GM19438 (cell line): ENCODE measurements around the gene HES4.
"Not testable (repeated sequence)": the region's sequence is repeated elsewhere in the genome, so short reads cannot be mapped to it uniquely, and the experiment has no call there.

Experiments used
- ATAC-seq: cut with Tn5 transposase; IDR thresholded peaks from one replicate; pipeline ENCODE4 v1.9.1; 2021; ENCODE audit warnings: low read depth; ENCODE audit not compliant: unreplicated experiment

The HES4 gene

DNA sequence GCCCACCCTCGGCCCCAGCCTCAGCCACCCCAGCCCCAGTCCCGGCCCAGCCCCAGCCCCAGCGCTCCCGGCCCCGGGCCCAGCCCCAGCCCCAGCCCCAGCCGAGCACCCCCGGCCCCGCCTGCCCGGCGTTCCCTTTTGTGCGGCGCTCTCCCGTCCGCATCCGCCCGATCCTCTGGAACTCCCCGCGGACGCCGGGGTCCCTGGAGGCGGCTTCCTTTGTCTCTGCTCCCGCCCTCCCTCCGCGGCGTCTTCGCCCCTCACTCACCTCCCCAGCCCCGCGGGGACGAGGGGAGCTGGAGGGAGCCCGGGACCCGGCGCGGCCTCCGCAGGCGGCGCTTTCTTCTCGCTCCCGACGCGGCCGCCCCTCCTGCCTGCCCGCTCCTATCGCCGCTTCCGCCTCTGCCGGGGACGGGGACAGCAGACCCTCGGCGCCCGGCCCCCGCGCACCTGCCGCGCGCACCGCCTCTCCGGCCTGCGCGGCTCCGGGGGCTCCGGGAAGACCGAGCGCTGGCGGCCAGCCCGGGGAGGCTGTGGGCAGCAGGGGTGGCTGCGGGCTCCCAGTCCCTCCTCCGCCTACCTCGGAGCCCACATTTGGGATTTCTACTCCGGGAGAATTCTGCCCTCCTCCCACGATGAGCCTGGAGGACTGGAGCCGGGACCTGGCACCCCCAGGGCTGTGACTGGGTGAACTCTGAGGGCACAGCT is 34.0 kb upstream of the HES4 start:
- ATAC-seq: no peak

DNA sequence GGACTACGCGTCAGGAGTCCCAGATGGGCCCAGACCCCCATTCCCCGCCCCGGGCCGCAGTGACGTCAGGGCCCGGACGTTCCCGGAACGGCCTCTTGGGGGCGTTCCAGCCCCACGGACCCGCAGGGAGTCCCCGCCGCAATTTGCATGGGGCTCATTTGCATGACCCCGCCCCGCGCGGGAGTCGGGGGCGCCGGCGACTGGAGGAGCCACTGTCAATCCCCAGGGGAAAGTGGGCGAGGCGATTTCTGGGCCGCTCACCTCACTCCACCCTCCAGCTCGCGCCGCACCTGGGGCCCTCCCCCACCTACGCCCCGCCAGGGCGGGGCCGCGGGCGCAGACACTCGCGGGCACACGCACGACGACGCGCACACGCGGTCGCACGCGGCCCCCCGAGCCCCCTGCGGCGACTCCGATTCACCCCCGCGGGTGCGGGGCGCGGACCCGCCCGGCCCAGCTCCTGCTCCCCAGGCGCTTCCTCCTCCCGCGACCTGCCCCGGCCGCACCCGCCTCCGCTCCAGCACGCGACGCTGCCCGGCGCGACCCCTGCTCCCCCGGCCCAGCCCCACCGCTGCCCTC is 33.2 kb upstream of the HES4 start:
- peak; percentile 84 for ATAC-seq

GRCh38 chr1:1032424-1032823 is 32.5 kb upstream of the HES4 start:
- peak; percentile 6 for ATAC-seq

DNA sequence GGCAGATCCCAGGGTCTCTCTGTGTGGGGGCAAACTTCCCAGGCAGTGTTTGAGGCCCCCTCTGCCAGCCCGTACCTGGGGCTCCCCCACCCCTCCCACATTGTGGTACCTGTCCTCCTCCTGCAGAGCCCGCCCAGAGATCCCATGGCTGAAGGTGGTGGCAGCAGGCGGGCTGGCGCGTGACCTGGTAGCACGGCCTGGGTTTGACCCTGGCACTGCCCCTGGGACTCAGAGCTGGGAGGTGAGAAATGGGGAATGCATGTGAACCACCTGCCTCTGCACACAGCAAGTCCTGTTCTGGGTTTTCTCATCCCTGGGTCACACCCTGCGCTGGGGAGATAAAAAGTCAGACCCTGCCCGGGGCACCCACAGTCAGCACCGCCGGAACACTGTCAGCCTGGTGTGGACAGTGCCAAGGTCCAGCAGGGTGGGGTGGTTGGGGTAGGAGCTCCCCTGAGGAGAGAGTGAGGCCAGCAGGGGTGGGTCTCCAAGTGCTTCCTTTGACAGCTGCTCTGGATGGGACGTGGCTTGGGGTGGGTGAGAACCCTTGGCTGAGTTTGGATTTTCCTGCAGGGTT is 31.9 kb upstream of the HES4 start:
- ATAC-seq: no peak

DNA sequence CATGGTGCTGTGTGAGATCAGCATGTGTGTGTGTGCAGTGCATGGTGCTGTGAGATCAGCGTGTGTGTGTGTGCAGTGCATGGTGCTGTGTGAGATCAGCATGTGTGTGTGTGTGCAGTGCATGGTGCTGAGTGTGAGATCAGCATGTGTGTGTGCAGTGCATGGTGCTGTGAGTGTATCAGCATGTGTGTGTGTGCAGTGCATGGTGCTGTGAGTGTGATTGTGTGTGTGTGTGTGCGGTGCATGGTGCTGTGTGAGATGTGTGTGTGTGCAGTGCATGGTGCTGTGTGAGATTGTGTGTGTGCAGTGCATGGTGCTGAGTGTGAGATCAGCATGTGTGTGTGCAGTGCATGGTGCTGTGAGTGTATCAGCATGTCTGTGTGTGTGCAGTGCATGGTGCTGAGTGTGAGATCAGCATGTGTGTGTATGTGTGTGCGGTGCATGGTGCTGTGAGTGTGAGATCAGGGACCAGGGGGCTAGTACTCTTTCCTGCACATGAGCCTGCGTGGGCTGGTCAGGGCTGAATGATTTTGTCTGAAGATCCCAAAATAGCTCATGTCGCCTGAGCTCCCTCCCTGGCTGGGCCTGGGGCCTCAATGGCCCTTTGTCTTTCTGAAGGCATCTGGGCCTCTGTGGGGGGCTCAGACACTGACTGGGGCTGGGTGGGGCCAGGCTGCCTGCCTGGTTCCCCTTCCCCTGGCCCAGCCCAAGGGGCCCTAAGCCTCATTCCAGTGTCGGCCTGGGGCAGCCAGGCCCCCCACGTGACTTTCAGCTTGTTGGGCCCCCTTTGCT is 31.2 kb upstream of the HES4 start:
- not testable (repeated sequence) for ATAC-seq

GRCh38 chr1:1027791-1028190 is 27.9 kb upstream of the HES4 start:
- no peak for ATAC-seq

- ATAC-seq: no peak
Measured at GRCh38 chr1:1026599-1027413, 26.9 kb upstream of the HES4 start.

GRCh38 chr1:1025730-1026129 is 25.8 kb upstream of the HES4 start:
- no peak for ATAC-seq

DNA sequence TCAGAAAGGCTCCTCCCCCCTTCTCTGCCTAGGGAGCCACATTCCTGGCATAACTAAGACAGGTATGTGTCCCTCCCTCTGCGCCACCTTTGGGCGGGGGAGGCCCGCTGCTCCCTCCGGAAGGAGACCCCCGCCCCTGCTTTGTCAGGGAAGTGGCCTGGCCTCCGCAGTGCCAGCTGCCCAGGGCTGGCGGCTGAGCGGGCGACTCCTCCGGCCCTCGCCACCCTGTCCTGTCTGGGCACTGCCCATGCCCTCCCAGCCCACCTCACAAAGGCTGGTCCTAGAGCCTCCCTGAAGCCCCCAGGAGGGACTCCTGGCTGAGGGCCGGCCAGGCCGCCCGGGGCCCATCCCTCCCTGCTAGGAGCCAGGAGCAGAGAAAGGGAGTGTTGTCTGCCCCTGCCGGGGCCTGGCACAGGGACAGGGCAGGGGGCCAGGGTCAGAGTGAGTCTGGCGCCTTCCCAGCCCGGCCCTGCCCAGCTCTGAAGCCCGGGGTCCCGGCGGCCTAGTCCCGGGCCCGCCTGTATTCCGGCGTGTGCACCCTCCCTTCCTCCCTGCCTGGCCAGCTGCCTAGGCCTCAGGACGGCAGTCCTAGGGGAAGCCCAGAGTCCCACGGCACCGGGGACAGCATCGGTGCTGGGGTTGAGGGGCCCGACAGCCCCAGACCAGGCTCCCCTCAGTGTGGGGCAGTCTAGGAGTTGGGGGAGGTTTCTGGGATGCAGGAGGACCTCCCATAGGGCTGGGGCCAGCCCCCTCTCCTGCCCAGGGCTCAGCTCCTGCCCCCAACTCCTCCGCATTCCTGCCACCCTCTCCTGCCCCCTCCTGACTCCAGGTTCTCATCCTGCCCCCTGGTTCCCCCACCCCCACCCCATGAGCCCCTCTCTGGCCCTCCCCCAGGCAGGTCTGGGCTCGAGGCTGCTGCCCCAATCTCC is 25.1 kb upstream of the HES4 start:
- no peak for ATAC-seq

DNA sequence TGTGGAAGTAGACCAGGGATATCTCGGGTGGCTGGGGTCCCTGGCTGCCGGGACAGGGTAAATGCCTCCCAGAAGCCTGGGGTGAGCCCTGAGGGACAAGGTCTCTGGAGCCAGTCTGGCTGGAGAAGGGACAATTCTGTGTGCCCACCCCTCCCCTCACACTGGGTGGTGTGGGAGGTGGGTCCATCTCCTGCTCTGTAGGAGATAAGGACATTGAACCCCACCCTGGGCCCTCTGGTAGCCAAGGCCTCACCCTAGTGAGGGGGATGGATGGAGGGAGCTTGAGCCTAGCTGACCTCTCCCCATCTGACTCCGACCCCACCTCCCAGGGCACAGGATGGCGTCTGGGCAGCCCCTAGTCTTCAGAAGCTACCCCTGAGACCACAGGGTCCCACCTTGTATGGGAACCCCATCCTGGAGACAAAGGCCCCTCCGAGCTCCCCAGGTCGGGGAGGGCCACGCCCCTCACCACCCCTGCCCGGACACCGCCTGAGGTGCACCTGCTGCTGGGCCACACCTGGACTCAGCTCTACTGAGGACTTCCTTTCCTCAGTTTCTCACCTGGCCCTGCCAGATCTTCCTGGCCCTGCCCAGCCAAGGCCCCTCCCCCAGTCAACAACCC is 24.4 kb upstream of the HES4 start:
- no peak for ATAC-seq

GRCh38 chr1:1023700-1024099 is 23.8 kb upstream of the HES4 start:
- ATAC-seq: no peak

DNA sequence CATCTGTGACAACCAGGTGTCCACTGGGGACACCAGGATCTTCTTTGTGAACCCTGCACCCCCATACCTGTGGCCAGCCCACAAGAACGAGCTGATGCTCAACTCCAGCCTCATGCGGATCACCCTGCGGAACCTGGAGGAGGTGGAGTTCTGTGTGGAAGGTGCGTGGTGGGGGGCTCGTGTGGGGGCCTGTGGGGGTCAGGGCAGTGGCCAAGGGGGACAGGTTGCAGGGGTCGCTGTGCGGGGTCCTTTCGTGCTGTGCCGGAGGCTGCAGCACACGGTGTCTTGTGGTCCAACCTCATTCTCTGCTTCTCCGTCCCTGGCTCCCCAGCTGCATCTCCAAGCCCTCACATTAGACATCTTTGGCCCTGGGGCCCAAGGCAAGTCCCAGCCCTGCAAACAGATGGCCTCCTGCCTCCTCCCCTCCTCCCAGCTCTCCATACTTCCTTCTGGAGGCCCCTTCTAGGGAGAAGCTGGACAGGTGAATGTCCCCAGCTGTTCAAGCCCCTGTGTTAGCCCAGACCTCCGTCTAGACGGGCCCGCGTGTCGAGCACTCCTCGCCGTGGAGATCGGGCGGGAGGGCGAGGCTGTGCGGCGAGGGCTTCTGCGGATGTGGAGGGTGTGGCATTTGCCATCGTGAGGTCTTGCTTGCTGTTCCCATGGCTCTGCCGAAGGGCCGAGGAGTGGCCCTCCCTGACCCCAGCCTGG is 22.6 kb upstream of the HES4 start:
- ATAC-seq: no peak

GRCh38 chr1:1021920-1022259 is 22.0 kb upstream of the HES4 start:
- no peak for ATAC-seq

DNA sequence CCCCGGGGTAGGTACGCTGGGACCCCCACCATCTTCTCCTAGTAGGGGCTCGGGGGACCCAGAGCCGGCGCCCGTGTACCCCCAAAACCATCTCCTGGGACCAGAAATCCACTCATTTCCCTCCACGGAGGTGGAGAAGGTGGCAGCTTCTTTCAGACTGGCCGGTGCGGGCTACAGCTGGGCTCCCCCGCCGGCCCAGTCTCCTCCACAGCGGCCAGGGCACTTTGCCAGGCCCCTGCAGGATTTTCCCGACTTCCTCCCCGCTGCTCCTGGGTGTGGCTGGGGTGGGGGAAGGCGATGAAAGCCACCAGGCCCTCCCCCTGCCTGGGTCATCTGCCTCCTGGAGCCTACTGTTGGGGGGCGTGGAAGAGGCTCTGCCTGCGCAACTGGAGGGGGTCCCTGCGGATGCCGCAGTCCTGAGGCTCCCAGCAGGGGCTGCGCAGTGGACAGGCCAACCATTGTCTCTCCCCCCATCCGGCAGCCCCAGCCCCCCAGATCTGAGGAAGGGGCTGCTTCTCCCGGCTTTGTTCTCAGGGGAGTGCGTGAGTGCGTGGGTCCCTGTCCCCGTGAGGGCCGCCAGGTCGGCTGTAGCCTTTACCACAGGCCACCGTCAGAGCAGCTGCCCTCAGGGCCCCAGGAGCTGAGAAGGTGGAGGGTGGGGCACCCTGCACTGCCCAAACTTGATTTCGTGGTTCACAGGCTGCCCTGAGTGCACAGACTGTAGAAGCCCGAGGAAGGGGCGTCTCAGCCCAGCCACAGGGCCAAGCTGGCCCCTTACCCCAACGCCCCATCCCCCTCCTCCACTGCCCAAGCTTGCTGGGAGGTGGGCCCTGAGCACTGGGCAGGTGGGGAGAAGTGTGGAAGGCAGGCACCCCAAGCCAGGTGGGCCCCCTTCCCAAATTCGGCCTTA is 21.4 kb upstream of the HES4 start:
- ATAC-seq: no peak

DNA sequence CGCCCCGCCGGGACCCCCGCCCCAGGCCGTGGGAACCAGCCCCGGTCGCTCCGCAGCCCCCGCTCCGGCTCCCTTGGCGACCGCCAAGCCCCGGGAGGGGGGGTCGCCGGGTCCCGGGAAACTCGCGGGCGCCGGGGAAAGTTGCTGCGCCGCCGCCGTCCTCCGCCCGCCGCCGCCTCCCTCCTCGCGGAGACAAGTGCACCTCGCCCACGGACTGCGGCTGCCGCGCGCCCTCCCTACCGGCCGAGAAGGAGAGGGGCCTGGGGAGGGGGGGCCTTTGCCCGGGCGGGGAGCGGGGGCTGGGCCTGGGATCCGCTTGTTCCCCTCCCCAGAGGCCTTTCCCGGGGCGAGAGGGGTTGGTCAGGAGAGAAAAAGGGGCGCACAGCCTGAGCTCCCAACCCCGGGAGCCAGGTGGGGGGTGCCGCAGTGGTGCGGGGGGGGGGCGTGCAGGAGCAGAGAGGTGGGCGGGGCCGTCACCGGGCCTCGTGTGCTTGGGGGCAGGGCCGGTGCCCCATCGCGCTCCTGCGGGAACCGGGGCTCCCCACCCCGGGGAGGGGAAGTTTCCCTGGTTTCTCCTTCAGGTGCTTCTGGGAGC is 20.6 kb upstream of the HES4 start:
- peak; percentile 6 for ATAC-seq

DNA sequence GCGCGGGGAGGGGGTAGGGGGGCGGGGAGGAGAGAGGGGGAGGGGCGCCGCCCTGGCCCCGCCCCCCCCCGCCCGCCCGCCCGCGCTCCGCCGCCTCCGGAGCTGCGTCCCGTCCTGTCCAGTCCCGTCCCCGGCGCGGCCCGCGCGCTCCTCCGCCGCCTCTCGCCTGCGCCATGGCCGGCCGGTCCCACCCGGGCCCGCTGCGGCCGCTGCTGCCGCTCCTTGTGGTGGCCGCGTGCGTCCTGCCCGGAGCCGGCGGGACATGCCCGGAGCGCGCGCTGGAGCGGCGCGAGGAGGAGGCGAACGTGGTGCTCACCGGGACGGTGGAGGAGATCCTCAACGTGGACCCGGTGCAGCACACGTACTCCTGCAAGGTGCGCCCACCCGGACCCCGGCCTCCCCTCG is 20.1 kb upstream of the HES4 start, which contains the start of gene AGRN:
AGRN (plus strand) TSS at position 121 of the 405 bp plus-strand sequence; CDS start at position 174, 53 bp downstream.
- ATAC-seq: peak; percentile 22
